GM18511 (cell line): ENCODE data around the gene RANBP1.

Source experiments
- ATAC-seq: cut with Tn5 transposase; IDR thresholded peaks from one replicate; pipeline ENCODE4 v1.9.1; 2021; ENCODE audit warnings: mild to moderate bottlenecking, moderate library complexity; ENCODE audit not compliant: unreplicated experiment

RANBP1 gene

GRCh38 chr22:20135806-20136602, 20.1 kb downstream of the RANBP1 start:
- ATAC-seq = no peak

DNA sequence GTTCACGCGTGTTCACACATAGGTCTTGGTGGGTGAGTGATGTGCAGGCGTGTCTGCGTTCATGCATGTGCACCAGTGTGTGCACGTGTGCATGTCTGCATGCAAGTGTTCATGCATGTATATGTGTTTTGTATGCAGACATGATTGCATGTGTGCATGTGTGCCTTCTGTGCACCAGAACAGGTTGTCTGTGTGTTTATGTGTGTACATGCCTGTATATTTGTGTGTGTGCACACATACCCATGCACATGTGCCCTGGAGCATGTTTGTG, 20.6 kb downstream of the RANBP1 start:
- no peak for ATAC-seq

GRCh38 chr22:20137113-20137512, 21.2 kb downstream of the RANBP1 start:
- no peak for ATAC-seq

GRCh38 chr22:20137671-20138416, 21.9 kb downstream of the RANBP1 start:
- ATAC-seq = no peak

- ATAC-seq = no peak
Observed at GRCh38 chr22:20138417-20138738, 22.5 kb downstream of the RANBP1 start.

GRCh38 chr22:20138868-20139267, 23.0 kb downstream of the RANBP1 start:
- ATAC-seq = no peak

DNA sequence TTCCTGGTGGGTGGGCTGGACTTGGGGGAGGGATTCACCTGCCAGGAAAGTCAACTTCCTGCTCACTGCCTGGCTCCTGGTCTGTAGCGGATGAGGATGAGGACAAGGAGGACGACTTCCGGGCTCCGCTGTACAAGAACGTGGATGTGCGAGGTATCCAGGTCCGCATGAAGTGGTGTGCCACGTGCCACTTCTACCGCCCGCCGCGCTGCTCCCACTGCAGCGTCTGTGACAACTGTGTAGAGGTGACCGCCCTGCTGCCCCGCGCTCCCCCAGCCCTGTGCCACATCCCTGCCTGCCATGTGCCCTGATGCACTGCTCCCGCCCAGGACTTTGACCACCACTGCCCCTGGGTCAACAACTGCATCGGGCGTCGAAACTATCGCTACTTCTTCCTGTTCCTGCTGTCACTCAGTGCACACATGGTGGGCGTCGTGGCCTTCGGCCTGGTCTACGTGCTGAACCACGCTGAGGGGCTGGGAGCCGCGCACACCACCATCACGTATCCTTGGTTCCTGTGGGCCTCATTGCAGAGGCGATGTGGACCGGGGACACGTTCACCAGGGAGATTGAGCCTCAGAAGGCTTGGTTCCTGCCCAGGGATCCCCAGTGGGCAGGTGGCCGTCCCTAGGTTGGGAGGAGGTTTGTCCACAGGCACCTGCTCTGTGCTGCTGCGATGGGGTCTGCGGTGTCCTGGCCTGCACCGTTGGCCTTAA, 23.6 kb downstream of the RANBP1 start:
- no peak for ATAC-seq

DNA sequence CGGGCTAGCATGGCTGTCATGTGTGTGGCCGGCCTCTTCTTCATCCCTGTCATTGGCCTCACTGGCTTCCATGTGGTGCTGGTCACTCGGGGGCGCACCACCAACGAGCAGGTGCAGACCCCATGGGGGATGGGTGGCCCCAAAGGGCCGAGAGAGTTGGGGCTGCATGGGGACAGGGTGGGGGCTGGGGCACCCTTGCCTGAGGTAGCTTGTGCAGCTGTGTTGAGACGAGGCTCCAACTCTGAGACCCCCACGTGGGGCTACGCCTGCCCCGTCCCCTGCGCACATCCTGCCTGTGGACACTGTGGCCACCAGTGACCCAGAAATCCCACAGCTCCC, 24.2 kb downstream of the RANBP1 start:
- ATAC-seq = no peak

GRCh38 chr22:20140521-20140964, 24.6 kb downstream of the RANBP1 start:
- no peak for ATAC-seq

DNA sequence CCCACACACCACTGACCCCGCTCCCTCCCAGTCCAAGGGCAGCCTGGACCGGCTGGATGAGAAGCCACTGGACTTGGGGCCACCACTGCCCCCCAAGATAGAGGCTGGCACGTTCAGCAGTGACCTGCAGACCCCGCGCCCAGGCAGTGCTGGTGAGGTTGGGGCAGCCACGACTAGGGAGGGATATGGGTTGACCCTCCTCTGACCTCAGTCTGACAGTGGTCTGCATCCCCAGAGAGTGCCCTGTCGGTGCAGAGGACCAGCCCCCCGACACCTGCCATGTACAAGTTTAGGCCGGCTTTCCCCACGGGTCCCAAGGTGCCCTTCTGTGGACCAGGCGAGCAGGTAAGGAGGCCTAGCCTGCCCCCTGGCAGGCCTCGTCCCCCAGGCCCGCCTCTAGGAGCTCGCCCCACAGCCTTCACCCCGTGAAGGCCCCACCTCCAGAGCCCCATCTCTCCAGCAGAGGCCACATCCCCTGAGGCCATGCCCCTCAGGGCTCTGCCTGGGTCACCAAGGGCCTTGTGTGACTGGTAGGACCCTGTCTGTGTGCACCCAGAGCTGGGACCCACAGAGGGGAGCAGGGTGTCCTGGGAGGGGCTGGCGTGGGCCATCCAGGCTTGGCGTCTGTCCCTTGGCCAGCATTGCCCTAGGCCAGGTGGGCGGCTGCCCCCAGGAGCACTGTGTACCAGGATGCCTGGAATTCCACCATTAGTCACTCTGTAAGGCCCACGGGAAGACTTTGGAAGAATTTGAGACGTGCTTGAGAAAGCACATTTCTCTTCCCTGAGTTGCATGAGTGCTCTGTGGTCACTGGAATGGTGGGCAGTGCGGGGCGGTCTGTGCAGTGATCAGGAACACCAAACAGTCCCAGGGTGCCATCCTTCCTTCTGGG, 25.5 kb downstream of the RANBP1 start:
- no peak for ATAC-seq

DNA sequence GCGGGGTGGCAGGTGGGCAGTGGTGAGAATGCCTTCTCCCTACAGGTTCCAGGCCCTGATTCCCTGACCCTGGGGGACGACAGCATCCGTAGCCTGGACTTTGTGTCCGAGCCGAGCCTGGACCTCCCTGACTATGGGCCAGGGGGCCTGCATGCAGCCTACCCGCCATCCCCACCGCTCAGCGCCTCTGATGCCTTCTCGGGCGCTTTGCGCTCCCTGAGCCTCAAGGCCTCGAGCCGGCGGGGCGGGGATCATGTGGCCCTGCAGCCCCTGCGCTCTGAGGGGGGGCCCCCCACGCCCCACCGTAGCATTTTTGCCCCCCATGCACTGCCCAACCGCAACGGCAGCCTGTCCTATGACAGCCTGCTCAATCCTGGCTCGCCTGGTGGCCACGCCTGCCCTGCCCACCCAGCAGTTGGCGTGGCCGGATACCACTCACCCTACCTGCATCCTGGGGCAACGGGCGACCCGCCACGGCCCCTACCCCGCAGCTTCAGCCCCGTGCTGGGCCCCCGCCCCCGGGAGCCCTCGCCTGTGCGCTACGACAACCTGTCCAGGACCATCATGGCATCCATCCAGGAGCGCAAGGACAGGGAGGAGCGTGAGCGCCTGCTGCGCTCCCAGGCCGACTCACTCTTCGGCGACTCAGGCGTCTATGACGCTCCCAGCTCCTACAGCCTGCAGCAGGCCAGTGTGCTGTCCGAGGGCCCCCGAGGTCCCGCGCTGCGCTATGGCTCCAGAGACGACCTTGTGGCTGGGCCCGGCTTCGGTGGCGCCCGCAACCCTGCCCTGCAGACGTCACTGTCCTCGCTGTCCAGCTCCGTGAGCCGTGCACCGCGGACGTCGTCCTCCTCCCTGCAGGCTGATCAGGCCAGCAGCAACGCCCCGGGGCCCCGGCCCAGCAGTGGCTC, 27.1 kb downstream of the RANBP1 start:
- ATAC-seq = no peak

GRCh38 chr22:20143883-20144665, 28.2 kb downstream of the RANBP1 start:
- no peak for ATAC-seq

DNA sequence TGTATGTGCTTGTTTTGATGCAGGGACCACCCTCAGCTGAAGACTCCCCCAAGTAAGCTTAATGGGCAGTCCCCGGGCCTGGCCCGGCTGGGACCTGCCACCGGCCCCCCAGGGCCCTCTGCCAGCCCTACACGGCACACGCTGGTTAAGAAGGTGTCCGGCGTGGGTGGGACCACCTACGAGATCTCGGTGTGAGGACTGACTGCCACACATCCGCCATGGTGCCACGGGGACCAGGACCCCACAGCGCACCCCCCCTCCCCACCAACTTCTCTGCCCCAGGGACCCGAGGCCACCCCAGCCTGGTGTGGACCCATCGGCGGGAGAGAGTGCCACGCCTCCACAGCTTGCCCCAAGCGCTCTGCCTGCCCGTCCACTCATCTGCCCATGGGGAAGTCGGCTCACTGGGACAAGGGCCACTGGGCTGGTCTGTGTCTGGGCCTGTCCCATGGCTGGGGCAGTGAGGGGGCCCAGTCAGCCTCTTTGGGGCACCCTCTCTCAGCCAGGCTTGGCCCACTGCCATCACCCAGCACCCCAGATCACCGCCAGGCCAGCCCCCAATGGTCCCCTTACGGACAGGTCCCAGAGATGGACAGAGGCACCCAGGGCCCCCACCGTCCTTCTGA, 29.4 kb downstream of the RANBP1 start:
- ATAC-seq = no peak

DNA sequence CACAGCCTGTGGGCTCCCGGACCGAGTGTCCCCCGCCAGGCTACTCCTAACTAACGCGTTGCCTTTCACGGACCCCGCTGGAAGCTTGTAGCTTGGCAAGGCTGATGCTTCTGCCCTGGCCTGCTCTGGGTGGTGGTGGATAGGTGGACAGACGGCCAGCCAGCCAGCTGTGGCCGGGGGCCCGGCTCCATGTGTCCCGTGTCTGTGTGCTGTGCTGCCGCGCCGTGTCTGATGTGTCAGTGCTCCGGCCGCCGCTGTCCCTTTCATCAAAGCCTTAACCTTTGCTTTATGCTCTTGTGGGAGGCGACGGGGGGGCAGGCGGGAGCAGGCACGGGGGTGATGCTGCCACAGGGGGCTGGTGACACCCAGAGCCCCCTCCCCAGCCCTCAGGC, 29.9 kb downstream of the RANBP1 start:
- ATAC-seq = no peak

DNA sequence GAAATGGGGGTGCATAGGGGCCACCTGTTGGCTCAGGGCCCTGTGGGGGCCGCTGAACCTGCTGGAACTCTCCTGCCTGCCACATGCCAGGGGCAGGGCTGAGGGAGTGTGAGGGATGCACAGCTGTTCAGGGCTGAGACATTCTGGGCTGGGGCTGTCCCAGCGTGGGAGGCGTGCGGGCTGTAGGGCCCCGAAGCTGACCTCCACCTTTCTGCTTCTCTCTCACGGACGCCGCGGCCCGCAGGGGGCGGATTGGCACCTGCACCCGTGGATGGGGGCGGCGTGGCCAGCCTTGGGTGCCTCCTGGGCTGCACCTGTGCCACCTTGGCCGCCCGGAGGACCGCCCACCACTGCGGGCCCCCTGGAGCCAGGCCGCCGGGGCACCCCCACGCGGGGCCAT, 30.9 kb downstream of the RANBP1 start:
- ATAC-seq = no peak

GRCh38 chr22:20147237-20147988, 31.5 kb downstream of the RANBP1 start:
- ATAC-seq = no peak

DNA sequence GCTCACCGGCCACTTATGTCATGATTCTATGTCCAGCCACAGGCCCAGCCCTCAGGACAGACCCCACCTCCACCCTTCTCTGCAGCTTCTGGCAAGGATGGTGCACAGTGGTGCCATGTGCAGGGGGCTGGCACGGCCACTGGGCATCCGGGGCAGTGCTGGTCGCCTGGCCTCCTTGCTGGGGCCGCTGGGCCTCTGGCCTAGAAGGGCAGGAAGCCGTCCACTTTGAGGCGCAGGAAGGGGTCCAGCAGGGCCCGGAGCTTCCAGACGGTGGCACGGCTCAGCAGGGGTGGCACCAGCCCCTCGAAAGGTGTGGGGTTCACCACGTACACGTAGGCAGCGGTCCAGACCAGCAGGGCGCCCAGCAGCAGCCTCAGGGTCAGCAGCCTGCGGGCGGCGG, 32.5 kb downstream of the RANBP1 start:
- no peak for ATAC-seq
